ENCODE data around the gene MAP4K2.
A peak's percentile ranks its signal among the peaks of the same experiment; 100 is the strongest.
"Not testable (repeated sequence)": the region's sequence is repeated elsewhere in the genome, so short reads cannot be mapped to it uniquely, and the experiment has no call there.

The MAP4K2 gene

GRCh38 chr11:64803158-64803845 lies at the start of gene MAP4K2:
Gene MAP4K2 (minus strand): TSS chr11:64803214. CDS start chr11:64803149, 65 bp downstream.
- peak; percentile 98 for DNase-seq (ENCODE audit: low spot score)

DNA sequence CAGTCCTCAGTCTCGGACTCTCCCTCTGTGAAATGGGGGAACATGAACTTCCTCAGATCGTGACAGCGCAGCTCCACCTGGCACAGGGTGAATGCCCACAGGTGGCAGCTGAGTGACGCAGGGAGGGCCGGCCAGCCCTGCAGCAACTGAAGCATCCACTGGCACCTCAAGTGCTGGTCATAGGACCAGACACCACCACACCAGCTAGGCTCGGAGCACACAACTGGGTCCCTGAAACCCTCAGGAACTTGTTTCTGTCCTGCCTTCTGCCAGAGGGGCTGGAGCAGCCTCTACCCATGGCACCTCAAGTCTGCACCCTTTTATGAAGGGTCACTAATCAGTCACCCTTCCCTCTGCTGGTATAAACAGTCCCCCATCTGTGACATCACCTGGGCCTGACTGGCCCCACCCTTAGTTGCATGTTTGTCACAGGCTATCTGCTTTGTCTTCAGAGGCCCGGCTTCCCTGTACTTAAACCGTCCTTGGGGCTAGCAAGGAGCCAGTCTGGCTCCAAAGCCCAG lies 48.9 kb upstream of the MAP4K2 start:
- DNase-seq (ENCODE audit: low spot score): no peak

GRCh38 chr11:64850979-64851567 lies 48.1 kb upstream of the MAP4K2 start:
- DNase-seq (ENCODE audit: low spot score): peak; percentile 56

GRCh38 chr11:64849598-64850356 lies 46.8 kb upstream of the MAP4K2 start:
- DNase-seq (ENCODE audit: low spot score): no peak

DNA sequence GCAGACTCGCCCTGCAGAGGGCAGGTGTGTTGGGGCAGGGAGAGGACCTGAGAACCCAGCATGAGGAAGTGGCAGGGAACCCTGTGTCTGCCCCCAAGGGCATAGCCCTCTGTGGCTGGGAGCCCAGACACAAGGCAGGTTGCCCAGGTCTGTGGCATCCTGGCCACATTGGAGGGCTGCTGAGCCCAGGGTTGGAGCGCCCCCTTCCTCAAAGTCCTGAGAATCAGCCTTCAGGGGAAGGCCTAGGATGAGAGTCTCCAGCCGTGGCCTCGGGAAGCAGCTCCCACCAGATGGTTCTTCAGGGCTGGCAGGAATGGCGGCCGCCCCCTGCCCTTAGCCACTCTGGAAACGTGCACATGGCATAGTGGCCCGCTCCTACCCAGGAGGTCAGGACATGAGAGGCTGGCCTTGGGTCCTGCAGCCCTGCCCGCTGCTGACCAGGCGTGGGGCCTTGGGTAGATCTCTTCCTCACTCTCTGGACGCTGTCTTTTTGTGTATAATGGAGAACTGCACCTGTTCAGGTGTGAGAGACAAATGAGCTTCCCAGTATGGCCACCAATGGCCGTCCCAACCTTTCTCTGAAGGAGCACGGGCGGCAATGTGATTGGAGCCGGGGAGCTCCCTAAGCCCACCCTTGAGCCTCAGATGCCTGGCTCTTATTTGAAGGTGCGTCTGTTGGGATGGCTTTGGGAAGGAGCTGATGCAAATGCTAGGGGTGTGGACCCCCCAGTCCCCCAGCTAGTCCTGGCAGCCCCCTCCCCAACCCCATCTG lies 46.0 kb upstream of the MAP4K2 start:
- DNase-seq (ENCODE audit: low spot score): no peak

GRCh38 chr11:64848214-64848825 lies 45.3 kb upstream of the MAP4K2 start:
- no peak for DNase-seq (ENCODE audit: low spot score)

DNA sequence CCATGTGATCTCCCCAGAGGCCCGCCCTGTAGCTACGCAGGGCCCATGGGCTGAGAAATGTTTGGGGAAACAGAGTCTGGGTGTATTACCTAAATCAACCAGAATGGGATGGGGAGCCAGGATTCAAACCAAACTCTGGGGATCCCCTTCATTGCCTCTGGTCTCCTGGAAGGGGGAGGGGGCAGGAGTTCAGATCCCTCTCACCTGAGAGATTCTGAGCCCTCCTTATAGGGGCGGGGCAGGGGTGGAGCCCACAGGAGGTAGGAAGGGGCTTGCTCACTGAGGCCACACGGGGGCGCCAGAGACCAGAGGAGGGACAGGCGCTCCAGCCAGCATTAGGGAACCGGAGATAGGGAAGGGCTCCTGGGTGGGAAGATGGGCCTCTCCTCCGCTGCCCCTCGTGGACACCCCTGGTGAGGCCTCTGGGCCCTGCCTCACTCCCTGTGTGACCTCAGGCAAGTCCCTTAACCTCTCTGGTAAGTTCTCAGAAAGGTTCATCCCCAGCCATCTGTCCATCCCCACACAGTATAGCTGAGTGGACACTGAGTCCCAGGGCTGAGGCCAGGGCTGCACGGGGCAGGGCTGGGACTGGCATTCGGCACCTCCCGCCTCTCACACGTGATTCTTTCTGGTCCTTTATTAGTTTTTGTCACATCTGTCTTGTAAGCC lies 44.1 kb upstream of the MAP4K2 start:
- peak; percentile 94 for DNase-seq (ENCODE audit: low spot score)

- DNase-seq (ENCODE audit: low spot score): not testable (repeated sequence)
Measured at GRCh38 chr11:64845776-64846129, 42.7 kb upstream of the MAP4K2 start.

DNA sequence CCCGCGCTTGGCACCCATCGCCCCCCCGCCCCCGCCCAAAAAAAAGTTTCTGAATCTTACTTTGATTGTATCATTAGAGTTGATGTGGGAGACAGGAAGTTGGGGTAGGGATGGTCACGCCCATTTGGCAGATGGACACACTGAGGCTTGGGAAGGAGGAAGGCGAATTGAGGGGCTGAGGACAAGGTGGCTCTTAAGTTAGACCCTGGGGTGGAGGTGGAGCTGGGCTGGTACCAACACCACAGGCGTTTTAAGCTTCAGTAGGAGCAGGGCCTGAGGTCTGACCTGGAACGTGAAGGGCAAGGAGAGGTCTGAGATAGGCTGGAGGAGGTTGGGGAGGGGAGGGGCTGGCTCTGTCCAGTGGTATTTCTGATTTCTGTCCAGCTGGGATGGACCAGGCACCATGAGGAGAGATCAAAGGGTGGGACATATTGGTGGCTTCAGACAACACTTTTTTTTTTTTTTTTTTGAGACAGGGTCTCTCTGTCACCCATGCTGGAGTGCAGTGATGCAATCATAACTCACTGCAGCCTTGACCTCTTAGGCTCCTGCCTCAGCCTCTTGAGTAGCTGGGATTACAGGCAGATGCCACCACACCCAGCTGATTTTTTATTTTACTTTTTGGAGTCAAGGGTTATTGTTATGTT lies 42.2 kb upstream of the MAP4K2 start:
- DNase-seq (ENCODE audit: low spot score): no peak

DNA sequence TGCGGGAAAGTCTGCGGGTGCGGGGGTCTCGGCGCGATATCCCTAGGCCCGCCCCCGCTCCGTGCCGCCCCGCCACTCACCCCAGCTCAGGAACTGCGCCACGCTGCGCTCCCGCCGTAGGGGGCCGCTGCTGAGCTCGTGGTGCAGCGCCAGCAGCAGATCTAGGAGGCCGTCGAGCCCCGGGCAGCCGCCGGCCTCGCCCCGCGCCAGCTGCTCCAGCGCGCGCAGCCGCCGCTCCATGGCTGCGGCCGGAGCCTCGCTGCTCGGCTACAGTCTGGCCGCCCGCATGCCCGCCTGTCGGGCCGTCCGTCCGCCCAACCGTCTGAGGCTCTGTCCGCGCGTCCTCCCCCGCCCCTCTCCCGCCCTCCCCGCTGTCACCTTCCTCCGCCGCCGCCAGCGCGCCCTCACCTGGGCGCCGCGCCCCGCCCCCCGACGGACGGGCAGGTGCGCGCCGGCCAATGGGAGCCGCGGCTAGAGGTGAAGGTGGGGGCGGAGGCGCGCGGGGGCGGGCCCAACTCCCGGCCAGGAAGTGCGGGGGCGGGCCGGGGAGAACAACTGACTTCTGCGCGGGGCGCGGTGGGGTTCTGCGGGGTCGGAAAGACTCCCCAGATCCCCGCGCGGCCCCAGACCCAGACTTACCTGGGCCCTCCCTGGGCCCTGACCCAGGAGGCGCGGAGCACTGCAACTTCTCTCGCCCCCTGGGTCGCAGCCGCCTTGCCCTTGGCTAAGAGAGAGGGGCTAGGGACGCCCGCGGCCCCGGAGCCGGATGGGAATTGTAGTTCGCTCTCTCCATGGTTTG lies 41.5 kb upstream of the MAP4K2 start, which contains the start of gene CDC42BPG:
CDC42BPG (minus strand) TSS at position 324 of the 799 bp plus-strand sequence; CDS start at position 240, 84 bp downstream.
- DNase-seq (ENCODE audit: low spot score): peak; percentile 95

- DNase-seq (ENCODE audit: low spot score): no peak
Measured at GRCh38 chr11:64843686-64844329, 40.8 kb upstream of the MAP4K2 start.

DNA sequence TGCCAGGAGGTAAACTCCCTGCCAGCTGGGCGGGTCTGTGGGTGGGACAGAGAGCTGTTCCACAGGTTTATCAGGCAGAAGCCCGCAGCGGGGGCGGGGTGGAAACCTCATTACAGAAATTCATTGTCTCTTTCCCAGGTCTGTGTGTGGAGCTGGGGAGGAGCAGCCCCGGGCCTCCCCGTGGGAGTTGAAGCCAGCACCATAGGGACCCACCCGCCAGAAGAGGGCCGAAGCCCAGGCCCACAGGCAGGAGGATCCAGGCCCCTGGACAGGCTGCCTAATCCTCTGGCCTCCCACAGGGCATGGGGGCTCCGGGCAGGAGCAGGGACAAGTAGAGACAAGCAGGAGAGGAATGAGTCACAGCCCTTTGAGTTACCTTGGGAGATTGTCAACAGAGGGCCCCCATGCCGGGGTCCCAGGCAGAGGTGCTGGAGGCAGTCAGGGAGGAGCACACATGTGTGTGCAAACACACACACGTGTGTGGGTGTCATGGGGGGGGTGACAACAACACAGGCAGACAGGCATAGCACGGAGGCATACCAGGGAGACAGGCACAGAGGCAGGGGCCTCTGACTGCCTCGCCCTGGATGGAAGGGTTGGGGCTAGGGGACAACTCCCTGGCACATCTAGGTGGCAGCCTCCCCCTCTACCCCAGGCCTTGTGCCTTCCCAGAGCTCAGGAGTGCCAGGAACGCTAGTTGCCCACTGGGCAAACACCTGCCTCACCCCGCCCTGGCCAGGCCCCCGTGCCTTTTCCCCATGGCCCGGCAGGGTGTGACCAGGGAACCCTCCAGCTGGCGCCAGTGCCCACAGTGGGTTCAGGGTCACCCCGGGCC lies 40.1 kb upstream of the MAP4K2 start:
- DNase-seq (ENCODE audit: low spot score): no peak

DNA sequence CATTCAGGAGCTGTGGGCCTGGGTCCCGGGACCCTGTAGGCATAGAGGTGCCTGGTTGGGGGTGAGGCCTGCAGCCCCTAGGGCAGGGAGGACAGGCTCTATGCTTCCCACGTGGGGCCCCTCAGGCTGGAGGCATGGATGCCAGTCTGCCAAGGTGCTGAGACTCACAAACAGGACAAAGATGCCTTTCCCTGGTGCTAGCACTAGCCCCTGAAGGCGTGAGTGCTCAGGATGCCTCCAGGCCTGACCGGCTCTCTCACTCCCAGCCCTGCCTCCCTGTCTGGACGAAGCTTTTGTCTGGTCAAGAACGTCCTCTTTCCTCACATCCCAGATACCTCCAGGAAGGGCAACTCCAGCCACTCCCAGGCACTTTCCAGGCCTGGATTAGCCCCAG lies 39.3 kb upstream of the MAP4K2 start:
- no peak for DNase-seq (ENCODE audit: low spot score)

GRCh38 chr11:64841592-64842365 lies 38.8 kb upstream of the MAP4K2 start:
- no peak for DNase-seq (ENCODE audit: low spot score)

GRCh38 chr11:64839887-64840782 lies 37.1 kb upstream of the MAP4K2 start:
- DNase-seq (ENCODE audit: low spot score): no peak

- DNase-seq (ENCODE audit: low spot score): no peak
Measured at GRCh38 chr11:64839335-64839734, 36.3 kb upstream of the MAP4K2 start.
